Esophagus mucosa (tissue), 1 donor: ENCODE measurements around the gene NUDT13. TPM values are rescaled to one million over a fixed set of nuclear protein-coding genes. Genes with fewer than 3 reads are reported as not detected.
A peak's percentile ranks its signal among the peaks of the same experiment; 100 is the strongest.

Source experiments
- ATAC-seq: fragments of 200-7000 bp; cut with Tn5 transposase; one replicate; pipeline ENCODE4 v1.9.1; 2020
- total RNA-seq: library from RNA; stranded (reverse); gene quantifications from one replicate; pipeline ENCODE4 v1.2.4, GENCODE V29; 2023
- donor health status: DM: yes; HTN: yes; CAD: no.

Gene NUDT13
- total RNA-seq: 1.0 TPM

- ATAC-seq: peak; percentile 91
Observed at GRCh38 chr10:73110345-73110849, at the start of gene NUDT13. NUDT13 (plus strand) TSS chr10:73110455; CDS start chr10:73114366, 3,911 bp downstream.

- peak; percentile 59 for ATAC-seq
Observed at GRCh38 chr10:73060738-73061635, 49.3 kb upstream of the NUDT13 start.

GRCh38 chr10:73061743-73062142, 48.5 kb upstream of the NUDT13 start:
- no peak for ATAC-seq

- no peak for ATAC-seq
Observed at GRCh38 chr10:73065441-73065840, 44.8 kb upstream of the NUDT13 start.

GRCh38 chr10:73073627-73074026, 36.6 kb upstream of the NUDT13 start:
- no peak for ATAC-seq

- ATAC-seq: no peak
Observed at GRCh38 chr10:73075829-73076228, 34.4 kb upstream of the NUDT13 start.

GRCh38 chr10:73076360-73077183, 33.7 kb upstream of the NUDT13 start:
- ATAC-seq: no peak

- no peak for ATAC-seq
Observed at GRCh38 chr10:73079779-73080541, 30.3 kb upstream of the NUDT13 start.

- ATAC-seq: no peak
Observed at GRCh38 chr10:73083221-73083620, 27.0 kb upstream of the NUDT13 start.

GRCh38 chr10:73084209-73084608, 26.0 kb upstream of the NUDT13 start:
- no peak for ATAC-seq

GRCh38 chr10:73086816-73087215, 23.4 kb upstream of the NUDT13 start:
- no peak for ATAC-seq

GRCh38 chr10:73088304-73088703, 22.0 kb upstream of the NUDT13 start:
- ATAC-seq: no peak

GRCh38 chr10:73092830-73093229, 17.4 kb upstream of the NUDT13 start:
- ATAC-seq: no peak

- ATAC-seq: no peak
Observed at GRCh38 chr10:73093922-73094850, 16.1 kb upstream of the NUDT13 start.

GRCh38 chr10:73094986-73095480, 15.2 kb upstream of the NUDT13 start:
- no peak for ATAC-seq

- ATAC-seq: no peak
Observed at GRCh38 chr10:73095481-73096021, 14.7 kb upstream of the NUDT13 start.

GRCh38 chr10:73096041-73096448, 14.2 kb upstream of the NUDT13 start:
- peak; percentile 59 for ATAC-seq

- ATAC-seq: peak; percentile 99
Observed at GRCh38 chr10:73096449-73097304, 13.6 kb upstream of the NUDT13 start, which contains the start of gene P4HA1. P4HA1 (minus strand) TSS chr10:73096866; CDS start chr10:73074883, 21,983 bp downstream.

- ATAC-seq: no peak
Observed at GRCh38 chr10:73097305-73097670, 13.0 kb upstream of the NUDT13 start.

GRCh38 chr10:73099141-73099540, 11.1 kb upstream of the NUDT13 start:
- no peak for ATAC-seq
